Kidney (tissue), 14 donors: ENCODE measurements around the gene RHBDF2. TPM values are rescaled to one million over a fixed set of nuclear protein-coding genes. Genes with fewer than 3 reads are reported as not detected.

ENCODE experiments used
- DNase-seq, 5 donors: peaks; one replicate each; pipeline ENCODE4 v3.0.0-alpha.2; 2013 to 2020
- FAIRE-seq: peaks from 2 replicates; lab custom pipeline; 2012; peaks lifted over from hg19 to GRCh38; lab: Jason Lieb, UNC
- H3K27ac ChIP-seq, 2 donors: one replicate each; pipeline ENCODE4 v1.7.0; 2013; ENCODE audit warnings: low read depth in 2 of 2, low read length in 2 of 2, inconsistent platforms in 1 of 2
- H3K27me3 ChIP-seq: one replicate; pipeline ENCODE4 v1.7.1; 2013; ENCODE audit warnings: low read length, inconsistent platforms; ENCODE audit not compliant: control insufficient read depth, insufficient read depth
- H3K36me3 ChIP-seq, 3 donors: one replicate each; pipeline versions ENCODE4 v1.7.0 to v1.7.1; 2013; ENCODE audit warnings: low read length in 3 of 3, control low read depth in 1 of 3, inconsistent platforms in 1 of 3; ENCODE audit not compliant: insufficient read depth in 3 of 3, control insufficient read depth in 2 of 3
- H3K4me1 ChIP-seq, 3 donors: one replicate each; pipeline versions ENCODE4 v1.7.0 to v1.7.1; 2013; ENCODE audit warnings: low read length in 3 of 3, inconsistent platforms in 1 of 3, low read depth in 1 of 3; ENCODE audit not compliant: control insufficient read depth in 2 of 3, insufficient read depth in 2 of 3
- H3K4me3 ChIP-seq, 3 donors: one replicate each; pipeline versions ENCODE4 v1.7.0 to v1.8.1; 2013; ENCODE audit warnings: low read length in 3 of 3, control low read depth in 1 of 3, inconsistent platforms in 1 of 3
- H3K9ac ChIP-seq, 3 donors: one replicate each; pipeline versions ENCODE4 v1.7.0 to v1.7.1; 2013; ENCODE audit warnings: low read length in 3 of 3, control low read depth in 1 of 3, inconsistent platforms in 1 of 3
- H3K9me3 ChIP-seq, 3 donors: one replicate each; pipeline versions ENCODE4 v1.7.0 to v1.7.1; 2013; ENCODE audit warnings: low read length in 3 of 3, control low read depth in 1 of 3, inconsistent platforms in 1 of 3; ENCODE audit not compliant: control insufficient read depth in 2 of 3, insufficient read depth in 1 of 3
- intact Hi-C: fragments of 100-400 bp; cut with DNase I; formaldehyde crosslinking; loops from one replicate; pipeline ENCODE4 v1.11.1; 2022
- polyA plus RNA-seq: library from polyadenylated mRNA; stranded (reverse); fragments of 350-450 nt; fragmentation: Illumina TruSeq; extraction: RNeasy Lipid Tissue Mini Kit (QIAGEN cat#74804); gene quantifications from one replicate; pipeline ENCODE4 v1.2.3, GENCODE V29; 2014; ENCODE audit warnings: low read depth, low replicate concordance; ENCODE audit not compliant: insufficient read depth
- total RNA-seq: library from RNA; stranded (reverse); fragmentation: NEBNext Ultra II Directional; extraction: Animal tissue kit (Norgen Biotek cat#: 25700); gene quantifications from one replicate; pipeline ENCODE4 v1.2.1, GENCODE V29; 2021
- TF ChIP-seq, protein P1 (sequence below): IDR thresholded peaks from 3 replicates; pipeline ENCODE4 v1.5.1; 2012; ENCODE audit warnings: mild to moderate bottlenecking, moderate library complexity, borderline replicate concordance; ENCODE audit not compliant: insufficient read depth; ENCODE audit errors: extremely low read depth
- donor health status: control.
- donor health status: control.
- donor health status: control.
- donor health status: control.
- donor health status: control.
- donor health status: DM: yes; HTN: yes; CAD: no.
- donor health status: Normal renal cell carcinoma (clear cell type).

RHBDF2 gene
- total and polyA plus RNA-seq, 2 donors from 2014 or later = 6.8 to 58.6 TPM

- no peaks in the 10 kb centered on the region for H3K4me1 ChIP-seq
- H3K27me3 ChIP-seq = no peaks in the 10 kb centered on the region
- no peaks in the 10 kb centered on the region for H3K36me3 ChIP-seq
- no peak overlapping the region for H3K9ac ChIP-seq
- no peaks in the 10 kb centered on the region for H3K9me3 ChIP-seq
- no peak overlapping the region for H3K4me3 ChIP-seq
- no peak overlapping the region for H3K27ac ChIP-seq
- no peak for FAIRE-seq
- DNase-seq = no peak
- TF ChIP-seq, protein P1, sequence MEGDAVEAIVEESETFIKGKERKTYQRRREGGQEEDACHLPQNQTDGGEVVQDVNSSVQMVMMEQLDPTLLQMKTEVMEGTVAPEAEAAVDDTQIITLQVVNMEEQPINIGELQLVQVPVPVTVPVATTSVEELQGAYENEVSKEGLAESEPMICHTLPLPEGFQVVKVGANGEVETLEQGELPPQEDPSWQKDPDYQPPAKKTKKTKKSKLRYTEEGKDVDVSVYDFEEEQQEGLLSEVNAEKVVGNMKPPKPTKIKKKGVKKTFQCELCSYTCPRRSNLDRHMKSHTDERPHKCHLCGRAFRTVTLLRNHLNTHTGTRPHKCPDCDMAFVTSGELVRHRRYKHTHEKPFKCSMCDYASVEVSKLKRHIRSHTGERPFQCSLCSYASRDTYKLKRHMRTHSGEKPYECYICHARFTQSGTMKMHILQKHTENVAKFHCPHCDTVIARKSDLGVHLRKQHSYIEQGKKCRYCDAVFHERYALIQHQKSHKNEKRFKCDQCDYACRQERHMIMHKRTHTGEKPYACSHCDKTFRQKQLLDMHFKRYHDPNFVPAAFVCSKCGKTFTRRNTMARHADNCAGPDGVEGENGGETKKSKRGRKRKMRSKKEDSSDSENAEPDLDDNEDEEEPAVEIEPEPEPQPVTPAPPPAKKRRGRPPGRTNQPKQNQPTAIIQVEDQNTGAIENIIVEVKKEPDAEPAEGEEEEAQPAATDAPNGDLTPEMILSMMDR = no peak
- intact Hi-C loops = no loop called here
These were observed 22.3 kb downstream of the RHBDF2 start for GRCh38 chr17:76478730-76479514.

GRCh38 chr17:76478097-76478496, 23.1 kb downstream of the RHBDF2 start:
- Histone ChIP-seq H3K4me1 (no peaks in the 10 kb centered on the region), H3K36me3 (no peaks in the 10 kb centered on the region)

GRCh38 chr17:76477576-76477975, 23.6 kb downstream of the RHBDF2 start:
- intact Hi-C loops = no loop called here
- Histone ChIP-seq H3K4me3 (no peak overlapping the region), H3K27ac (no peak overlapping the region), H3K36me3 (no peaks in the 10 kb centered on the region), H3K9ac (no peak overlapping the region), H3K27me3 (no peaks in the 10 kb centered on the region), H3K4me1 (no peaks in the 10 kb centered on the region), H3K9me3 (no peaks in the 10 kb centered on the region)
- FAIRE-seq (no peak), DNase-seq (no peak)
- TF ChIP-seq, protein P1 = no peak

More at GRCh38 chr17:76478097-76478496, 23.1 kb downstream of the RHBDF2 start:
- H3K27ac ChIP-seq = no peak overlapping the region
- no peaks in the 10 kb centered on the region for H3K9me3 ChIP-seq
- FAIRE-seq (no peak), DNase-seq (no peak)
- TF ChIP-seq, protein P1 = no peak
- intact Hi-C loops = no loop called here
- H3K27me3 ChIP-seq = no peaks in the 10 kb centered on the region
- no peak overlapping the region for H3K4me3 ChIP-seq
- no peak overlapping the region for H3K9ac ChIP-seq
